SK-N-SH treated with all-trans-retinoic acid at 6 μM for 48 hours (cell line): Measurements from ENCODE around the gene CHID1.

Experiments used
- BACH2 ChIP-seq: fragments of 250-450 bp; sonication (Bioruptor Pico); IDR thresholded peaks from 2 replicates; pipeline ENCODE4 v1.9.0; 2021; ENCODE audit warnings: mild to moderate bottlenecking, borderline replicate concordance
- CREB5 ChIP-seq: fragments of 250-450 bp; sonication (Bioruptor Pico); IDR thresholded peaks from 2 replicates; pipeline ENCODE4 v1.5.1; 2020; ENCODE audit warnings: low read depth, mild to moderate bottlenecking, moderate library complexity
- POU6F1 ChIP-seq: fragments of 250-450 bp; sonication (Bioruptor Pico); IDR thresholded peaks from 2 replicates; pipeline ENCODE4 v1.8.0; 2021; ENCODE audit warnings: low read depth, mild to moderate bottlenecking, moderate library complexity, borderline replicate concordance
- RARB ChIP-seq: fragments of 250-450 bp; sonication (Bioruptor Pico); IDR thresholded peaks from 2 replicates; pipeline ENCODE4 v1.8.0; 2021; ENCODE audit warnings: mild to moderate bottlenecking, moderate library complexity
- TOX ChIP-seq: fragments of 250-450 bp; sonication (Bioruptor Pico); IDR thresholded peaks from 2 replicates; pipeline ENCODE4 v1.8.0; 2021; ENCODE audit warnings: mild to moderate bottlenecking, moderate library complexity, borderline replicate concordance
- ZC3H10 ChIP-seq: fragments of 250-450 bp; sonication (Bioruptor Pico); IDR thresholded peaks from 2 replicates; pipeline ENCODE4 v1.5.1; 2021; ENCODE audit warnings: mild to moderate bottlenecking, moderate library complexity
- ZFP3 ChIP-seq: fragments of 250-450 bp; sonication (Bioruptor Pico); IDR thresholded peaks from 2 replicates; pipeline ENCODE4 v1.5.0; 2020; ENCODE audit warnings: mild to moderate bottlenecking, moderate library complexity
- ZNF565 ChIP-seq: fragments of 450-650 bp; formaldehyde crosslinking; conservative IDR thresholded peaks from 2 replicates; pipeline ENCODE4 v1.5.0; 2020; ENCODE audit warnings: low read depth, mild to moderate bottlenecking, moderate library complexity
- ZNF70 ChIP-seq: fragments of 450-650 bp; formaldehyde crosslinking; IDR thresholded peaks from 2 replicates; pipeline ENCODE4 v1.5.0; 2020; ENCODE audit warnings: mild to moderate bottlenecking, moderate library complexity
- TF ChIP-seq, protein P1 (sequence below): fragments of 250-450 bp; sonication (Bioruptor Pico); IDR thresholded peaks from 2 replicates; pipeline ENCODE4 v1.8.0; 2020; ENCODE audit warnings: mild to moderate bottlenecking, moderate library complexity, borderline replicate concordance
- TF ChIP-seq, protein P2 (sequence below): fragments of 250-450 bp; sonication (Bioruptor Pico); IDR thresholded peaks from 2 replicates; pipeline ENCODE4 v1.5.0; 2020; ENCODE audit warnings: mild to moderate bottlenecking, moderate library complexity

DNA sequence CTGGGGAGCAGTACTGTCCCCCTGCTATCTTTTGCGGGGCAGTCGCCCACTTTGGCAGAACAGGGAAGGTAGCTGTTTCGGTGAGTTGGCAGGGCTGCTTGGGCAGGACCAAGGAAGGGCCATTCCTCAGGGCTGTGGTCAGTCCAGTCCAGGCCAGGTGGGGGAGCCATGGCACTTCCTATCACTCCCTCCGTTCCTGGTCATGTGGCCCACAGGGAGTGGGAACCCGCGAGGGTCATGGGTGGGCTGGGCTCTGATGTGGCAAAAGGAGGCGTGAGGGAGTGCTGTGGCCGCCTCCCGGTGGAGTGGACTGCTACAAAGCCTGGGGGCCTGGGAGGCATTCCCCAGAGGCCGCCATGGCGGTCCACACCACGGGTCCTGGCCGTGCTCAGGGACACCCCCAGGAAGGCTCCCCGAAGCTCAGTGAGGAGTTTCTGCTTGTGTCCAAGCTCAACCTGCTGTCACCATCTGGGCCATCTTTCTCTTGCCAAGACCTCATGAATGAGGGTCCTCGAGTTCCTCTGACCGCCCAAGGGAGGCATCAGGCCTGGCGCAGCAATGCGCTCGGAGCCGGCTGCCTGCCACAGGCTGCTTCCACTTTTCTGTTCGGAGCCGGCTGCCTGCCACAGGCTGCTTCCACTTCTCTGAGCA lies 11.9 kb downstream of the CHID1 start:
- TF ChIP-seq ZNF70 (CRISPR knock-in tag) (no peak), POU6F1 (CRISPR knock-in tag) (no peak), TOX (CRISPR knock-in tag) (no peak), RARB (CRISPR knock-in tag) (no peak), CREB5 (no peak), BACH2 (CRISPR knock-in tag) (no peak), ZFP3 (CRISPR knock-in tag) (no peak), ZNF565 (no peak), ZC3H10 (no peak)
- TF ChIP-seq, protein P1, sequence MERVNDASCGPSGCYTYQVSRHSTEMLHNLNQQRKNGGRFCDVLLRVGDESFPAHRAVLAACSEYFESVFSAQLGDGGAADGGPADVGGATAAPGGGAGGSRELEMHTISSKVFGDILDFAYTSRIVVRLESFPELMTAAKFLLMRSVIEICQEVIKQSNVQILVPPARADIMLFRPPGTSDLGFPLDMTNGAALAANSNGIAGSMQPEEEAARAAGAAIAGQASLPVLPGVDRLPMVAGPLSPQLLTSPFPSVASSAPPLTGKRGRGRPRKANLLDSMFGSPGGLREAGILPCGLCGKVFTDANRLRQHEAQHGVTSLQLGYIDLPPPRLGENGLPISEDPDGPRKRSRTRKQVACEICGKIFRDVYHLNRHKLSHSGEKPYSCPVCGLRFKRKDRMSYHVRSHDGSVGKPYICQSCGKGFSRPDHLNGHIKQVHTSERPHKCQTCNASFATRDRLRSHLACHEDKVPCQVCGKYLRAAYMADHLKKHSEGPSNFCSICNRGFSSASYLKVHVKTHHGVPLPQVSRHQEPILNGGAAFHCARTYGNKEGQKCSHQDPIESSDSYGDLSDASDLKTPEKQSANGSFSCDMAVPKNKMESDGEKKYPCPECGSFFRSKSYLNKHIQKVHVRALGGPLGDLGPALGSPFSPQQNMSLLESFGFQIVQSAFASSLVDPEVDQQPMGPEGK (CRISPR knock-in tag) = no peak
- TF ChIP-seq, protein P2, sequence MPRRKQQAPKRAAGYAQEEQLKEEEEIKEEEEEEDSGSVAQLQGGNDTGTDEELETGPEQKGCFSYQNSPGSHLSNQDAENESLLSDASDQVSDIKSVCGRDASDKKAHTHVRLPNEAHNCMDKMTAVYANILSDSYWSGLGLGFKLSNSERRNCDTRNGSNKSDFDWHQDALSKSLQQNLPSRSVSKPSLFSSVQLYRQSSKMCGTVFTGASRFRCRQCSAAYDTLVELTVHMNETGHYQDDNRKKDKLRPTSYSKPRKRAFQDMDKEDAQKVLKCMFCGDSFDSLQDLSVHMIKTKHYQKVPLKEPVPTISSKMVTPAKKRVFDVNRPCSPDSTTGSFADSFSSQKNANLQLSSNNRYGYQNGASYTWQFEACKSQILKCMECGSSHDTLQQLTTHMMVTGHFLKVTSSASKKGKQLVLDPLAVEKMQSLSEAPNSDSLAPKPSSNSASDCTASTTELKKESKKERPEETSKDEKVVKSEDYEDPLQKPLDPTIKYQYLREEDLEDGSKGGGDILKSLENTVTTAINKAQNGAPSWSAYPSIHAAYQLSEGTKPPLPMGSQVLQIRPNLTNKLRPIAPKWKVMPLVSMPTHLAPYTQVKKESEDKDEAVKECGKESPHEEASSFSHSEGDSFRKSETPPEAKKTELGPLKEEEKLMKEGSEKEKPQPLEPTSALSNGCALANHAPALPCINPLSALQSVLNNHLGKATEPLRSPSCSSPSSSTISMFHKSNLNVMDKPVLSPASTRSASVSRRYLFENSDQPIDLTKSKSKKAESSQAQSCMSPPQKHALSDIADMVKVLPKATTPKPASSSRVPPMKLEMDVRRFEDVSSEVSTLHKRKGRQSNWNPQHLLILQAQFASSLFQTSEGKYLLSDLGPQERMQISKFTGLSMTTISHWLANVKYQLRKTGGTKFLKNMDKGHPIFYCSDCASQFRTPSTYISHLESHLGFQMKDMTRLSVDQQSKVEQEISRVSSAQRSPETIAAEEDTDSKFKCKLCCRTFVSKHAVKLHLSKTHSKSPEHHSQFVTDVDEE = no peak
